Tibial artery (tissue), 4 donors: ENCODE measurements around the gene SETBP1.

Source experiments
- DNase-seq, 2 donors: peaks; one replicate each; pipeline ENCODE4 v3.0.0-alpha.2; 2019
- H3K27ac ChIP-seq, 2 donors: fragments of 200-600 bp; sonication (generic) in 1 of 2; 1 replicate in 1 of 2; 2 replicates in 1 of 2; pipeline ENCODE4 v1.5.1; 2018 to 2019; ENCODE audit warnings: mild to moderate bottlenecking in 1 of 2
- H3K27me3 ChIP-seq, 2 donors: fragments of 200-600 bp; sonication (generic) in 1 of 2; one replicate each; pipeline versions ENCODE4 v1.5.1 to v1.6.0; 2016 to 2019
- H3K36me3 ChIP-seq, 3 donors: fragments of 200-600 bp; sonication (generic) in 2 of 3; one replicate each; pipeline ENCODE4 v1.5.1; 2016 to 2019; ENCODE audit warnings: mild to moderate bottlenecking in 2 of 3
- H3K4me1 ChIP-seq, 4 donors: fragments of 200-600 bp; sonication (generic) in 2 of 4; 1 replicate in 3 of 4; 2 replicates in 1 of 4; pipeline ENCODE4 v1.5.1; 2016 to 2019
- H3K4me3 ChIP-seq, 2 donors: fragments of 200-600 bp; sonication (generic) in 1 of 2; 1 replicate in 1 of 2; 2 replicates in 1 of 2; pipeline ENCODE4 v1.5.1; 2018 to 2019; ENCODE audit warnings: mild to moderate bottlenecking in 2 of 2
- H3K9me3 ChIP-seq, 3 donors: fragments of 200-600 bp; sonication (generic) in 1 of 3; one replicate each; pipeline ENCODE4 v1.5.1; 2016 to 2019
- CTCF ChIP-seq, 2 experiments: fragments of 200-600 bp in 1 of 2; fragments of 450-650 bp in 1 of 2; IDR thresholded peaks; one replicate each; pipeline ENCODE4 v1.5.1; 2017 to 2019; ENCODE audit warnings: antibody characterized with exemption in 2 of 2, mild to moderate bottlenecking in 1 of 2, moderate library complexity in 1 of 2
- intact Hi-C: fragments of 100-400 bp; cut with DNase I; formaldehyde crosslinking; loops from one replicate; pipeline ENCODE4 v1.15.0; 2023; ENCODE audit warnings: low total_unique reads

Gene SETBP1

GRCh38 chr18:44900627-44901026 is 219.9 kb downstream of the SETBP1 start:
- TF ChIP-seq CTCF (IDR thresholded peaks at IDR 0.05): no peak
- no peaks in the 10 kb centered on the region for H3K9me3 ChIP-seq
- no peaks in the 10 kb centered on the region for H3K36me3 ChIP-seq
- intact Hi-C loops: no loop called here
- H3K4me1 ChIP-seq: peaks cover 0 to 11% (median 4%) of the 10 kb centered on the region in 4 donors
- no peak overlapping the region for H3K27ac ChIP-seq
- H3K27me3 ChIP-seq: no peaks in the 10 kb centered on the region
- no peak for DNase-seq
- no peak overlapping the region for H3K4me3 ChIP-seq

- no peak for TF ChIP-seq CTCF (IDR thresholded peaks at IDR 0.05)
- intact Hi-C loops: no loop called here
- Histone ChIP-seq H3K27me3 (no peaks in the 10 kb centered on the region), H3K27ac (no peak overlapping the region), H3K4me3 (no peak overlapping the region), H3K36me3 (no peaks in the 10 kb centered on the region), H3K4me1 (peaks cover 0 to 11% (median 4%) of the 10 kb centered on the region in 4 donors), H3K9me3 (no peaks in the 10 kb centered on the region)
- DNase-seq: no peak
Measured at GRCh38 chr18:44901283-44901682, 220.6 kb downstream of the SETBP1 start.

- TF ChIP-seq CTCF (IDR thresholded peaks at IDR 0.05): no peak
- H3K4me3 ChIP-seq: no peak overlapping the region
- no peak for DNase-seq
- H3K27me3 ChIP-seq: no peaks in the 10 kb centered on the region
- H3K27ac ChIP-seq: no peak overlapping the region
- no peaks in the 10 kb centered on the region for H3K9me3 ChIP-seq
- peaks cover 0 to 11% (median 4%) of the 10 kb centered on the region in 4 donors for H3K4me1 ChIP-seq
- H3K36me3 ChIP-seq: no peaks in the 10 kb centered on the region
- intact Hi-C loops: no loop called here
Measured at GRCh38 chr18:44903327-44903726, 222.6 kb downstream of the SETBP1 start.

- no peak for TF ChIP-seq CTCF (IDR thresholded peaks at IDR 0.05)
- H3K27me3 ChIP-seq: no peaks in the 10 kb centered on the region
- intact Hi-C loops: no loop called here
Measured at GRCh38 chr18:44904768-44905167, 224.1 kb downstream of the SETBP1 start.

GRCh38 chr18:44909191-44909719 is 228.6 kb downstream of the SETBP1 start:
- Histone ChIP-seq H3K4me1 (peaks cover 0 to 17% (median 7%) of the 10 kb centered on the region in 4 donors), H3K27me3 (no peaks in the 10 kb centered on the region), H3K27ac (no peak overlapping the region), H3K4me3 (no peak overlapping the region), H3K36me3 (no peaks in the 10 kb centered on the region), H3K9me3 (no peaks in the 10 kb centered on the region)
- no peak for TF ChIP-seq CTCF (IDR thresholded peaks at IDR 0.05)
- no peak for DNase-seq
- intact Hi-C loops: no loop called here

More at GRCh38 chr18:44904768-44905167, 224.1 kb downstream of the SETBP1 start:
- H3K4me1 ChIP-seq: peaks cover 0 to 13% (median 6%) of the 10 kb centered on the region in 4 donors
- no peak for DNase-seq
- H3K4me3 ChIP-seq: no peak overlapping the region
- no peaks in the 10 kb centered on the region for H3K36me3 ChIP-seq
- no peaks in the 10 kb centered on the region for H3K9me3 ChIP-seq
- no peak overlapping the region for H3K27ac ChIP-seq

GRCh38 chr18:44911260-44911659 is 230.6 kb downstream of the SETBP1 start:
- no peak for DNase-seq
- Histone ChIP-seq H3K9me3 (no peaks in the 10 kb centered on the region), H3K27ac (no peak overlapping the region), H3K36me3 (no peaks in the 10 kb centered on the region), H3K4me1 (peaks cover 0 to 35% (median 11%) of the 10 kb centered on the region in 4 donors), H3K27me3 (no peaks in the 10 kb centered on the region), H3K4me3 (no peak overlapping the region)
- TF ChIP-seq CTCF (IDR thresholded peaks at IDR 0.05): no peak
- intact Hi-C loops: no loop called here
